K562 (cell line): Measurements from ENCODE around the gene EMC10. TPM values are rescaled to one million over a fixed set of nuclear protein-coding genes. Genes with fewer than 3 reads are reported as not detected.

Experiments
- ATF3 ChIP-seq, 2 experiments: fragments of 450-650 bp in 1 of 2; sonication (generic) in 1 of 2; formaldehyde crosslinking in 1 of 2; IDR thresholded peaks in 1 of 2; conservative IDR thresholded peaks in 1 of 2; 2 replicates each; pipeline versions ENCODE4 v1.6.1 to v1.8.1; 2016 to 2023; ENCODE audit warnings: mild to moderate bottlenecking in 2 of 2, moderate library complexity in 2 of 2, inconsistent platforms in 1 of 2, missing genetic modification reagents in 1 of 2
- CBX5 ChIP-seq: IDR thresholded peaks from 2 replicates; pipeline ENCODE4 v1.6.1; 2014; ENCODE audit warnings: low read depth, borderline replicate concordance
- CGGBP1 ChIP-seq: fragments of 250-450 bp; sonication (Bioruptor Pico); IDR thresholded peaks from 2 replicates; pipeline ENCODE4 v1.9.0; 2021; ENCODE audit warnings: mild to moderate bottlenecking
- CHD2 ChIP-seq: IDR thresholded peaks from 2 replicates; pipeline ENCODE4 v1.6.1; 2011; ENCODE audit warnings: low read depth, low read length
- ILK ChIP-seq: fragments of 450-650 bp; IDR thresholded peaks from 2 replicates; pipeline ENCODE4 v1.6.1; 2016; ENCODE audit warnings: missing genetic modification characterization, low read depth, mild to moderate bottlenecking, missing compliant biosample characterization, moderate library complexity, borderline replicate concordance
- JUND ChIP-seq, 2 experiments: IDR thresholded peaks; 2 replicates in 1 of 2; 3 replicates in 1 of 2; pipeline ENCODE4 v1.6.1; 2011; ENCODE audit warnings: borderline replicate concordance in 2 of 2, low read depth in 2 of 2, low read length in 2 of 2, improper control_type of control experiment in 1 of 2, missing biosample characterization in 1 of 2, missing genetic modification characterization in 1 of 2, missing genetic modification reagents in 1 of 2
- KDM1A ChIP-seq, 2 experiments: fragments of 450-650 bp; IDR thresholded peaks; 2 replicates each; pipeline ENCODE4 v1.6.1; 2016; ENCODE audit warnings: mild to moderate bottlenecking in 2 of 2
- OTX1 ChIP-seq: fragments of 450-650 bp; formaldehyde crosslinking; IDR thresholded peaks from 2 replicates; pipeline ENCODE4 v1.4.0; 2022; ENCODE audit warnings: mild to moderate bottlenecking
- PCBP1 ChIP-seq: fragments of 200-400 bp; formaldehyde crosslinking; IDR thresholded peaks from 2 replicates; pipeline ENCODE4 v1.6.1; 2018; ENCODE audit warnings: mild to moderate bottlenecking, low read depth, low read length; ENCODE audit not compliant: poor library complexity, severe bottlenecking
- POLR2H ChIP-seq: IDR thresholded peaks from 2 replicates; pipeline ENCODE4 v1.6.1; 2016; ENCODE audit warnings: missing genetic modification characterization, low read depth, mild to moderate bottlenecking, control low read depth, missing compliant biosample characterization, moderate library complexity
- RBM34 ChIP-seq: fragments of 200-400 bp; formaldehyde crosslinking; IDR thresholded peaks from 2 replicates; pipeline ENCODE4 v1.6.1; 2018; ENCODE audit warnings: low read length, borderline replicate concordance; ENCODE audit not compliant: insufficient read depth
- SMARCB1 ChIP-seq: IDR thresholded peaks from 2 replicates; pipeline ENCODE4 v1.6.1; 2011; ENCODE audit warnings: improper control_type of control experiment, low read depth; ENCODE audit not compliant: insufficient read length
- TCF7L2 ChIP-seq: fragments of 150-350 bp; IDR thresholded peaks from 2 replicates; pipeline ENCODE4 v1.6.1; 2016; ENCODE audit warnings: low read depth, mild to moderate bottlenecking, low read length, moderate library complexity
- ZMIZ1 ChIP-seq, 2 experiments: fragments of 150-350 bp in 1 of 2; IDR thresholded peaks; 2 replicates each; pipeline ENCODE4 v1.6.1; 2012 to 2016; ENCODE audit warnings: low read depth in 2 of 2, low read length in 2 of 2, mild to moderate bottlenecking in 1 of 2, moderate library complexity in 1 of 2
- ZNF23 ChIP-seq: fragments of 250-450 bp; sonication (Bioruptor Pico); IDR thresholded peaks from 2 replicates; pipeline ENCODE4 v1.4.0; 2020; ENCODE audit warnings: mild to moderate bottlenecking
- ZNF436 ChIP-seq: fragments of 250-450, 450-650 bp; sonication (Bioruptor Pico); formaldehyde crosslinking; IDR thresholded peaks from 2 replicates; pipeline ENCODE4 v1.7.0; 2020; ENCODE audit warnings: mild to moderate bottlenecking
- ZNF445 ChIP-seq: fragments of 250-450 bp; sonication (Bioruptor Pico); IDR thresholded peaks from 2 replicates; pipeline ENCODE4 v1.4.0; 2020; ENCODE audit warnings: low read depth, mild to moderate bottlenecking, moderate library complexity
- ZNF57 ChIP-seq: fragments of 450-650 bp; formaldehyde crosslinking; IDR thresholded peaks from 2 replicates; pipeline ENCODE4 v1.4.0; 2020; ENCODE audit warnings: mild to moderate bottlenecking, moderate library complexity
- polyA plus RNA-seq, 8 experiments: library from polyadenylated mRNA; depleted of rRNA in 4 of 8; stranded (reverse) in 5 of 8; unstranded in 3 of 8; fragments of >200 nt; fragmentation: Nextera tagmentation in 2 of 8; fragmentation: Illumina TruSeq in 1 of 8; extraction: Ambion mirVana in 2 of 8; extraction: Trizol in 1 of 8; gene quantifications; 2 replicates each; pipeline versions ENCODE4 v1.2.1 to v1.2.3, GENCODE V29; 2011 to 2014; ENCODE audit warnings: inconsistent platforms in 1 of 8, missing spikeins in 1 of 8
- total RNA-seq, 7 experiments: library from RNA; depleted of rRNA in 6 of 7; stranded (reverse); fragments of >200 nt in 6 of 7; fragmentation: Illumina TruSeq in 2 of 7; extraction: Trizol in 2 of 7; gene quantifications; 2 replicates each; pipeline versions ENCODE4 v1.2.1 to v1.2.3, GENCODE V29; 2011 to 2021; ENCODE audit warnings: low replicate concordance in 1 of 7
- TF ChIP-seq, protein P1 (sequence below): sonication (generic); formaldehyde crosslinking; IDR thresholded peaks from 2 replicates; pipeline ENCODE4 v1.8.0; 2022; ENCODE audit warnings: missing genetic modification reagents, mild to moderate bottlenecking, moderate library complexity, borderline replicate concordance

EMC10 gene
- total and polyA plus RNA-seq, 9 of the 15 experiments (the other 6 are each of a cell fraction or from before 2014, with no cell fraction given), result 1.4 to 46.0 (median 13.1) TPM

DNA sequence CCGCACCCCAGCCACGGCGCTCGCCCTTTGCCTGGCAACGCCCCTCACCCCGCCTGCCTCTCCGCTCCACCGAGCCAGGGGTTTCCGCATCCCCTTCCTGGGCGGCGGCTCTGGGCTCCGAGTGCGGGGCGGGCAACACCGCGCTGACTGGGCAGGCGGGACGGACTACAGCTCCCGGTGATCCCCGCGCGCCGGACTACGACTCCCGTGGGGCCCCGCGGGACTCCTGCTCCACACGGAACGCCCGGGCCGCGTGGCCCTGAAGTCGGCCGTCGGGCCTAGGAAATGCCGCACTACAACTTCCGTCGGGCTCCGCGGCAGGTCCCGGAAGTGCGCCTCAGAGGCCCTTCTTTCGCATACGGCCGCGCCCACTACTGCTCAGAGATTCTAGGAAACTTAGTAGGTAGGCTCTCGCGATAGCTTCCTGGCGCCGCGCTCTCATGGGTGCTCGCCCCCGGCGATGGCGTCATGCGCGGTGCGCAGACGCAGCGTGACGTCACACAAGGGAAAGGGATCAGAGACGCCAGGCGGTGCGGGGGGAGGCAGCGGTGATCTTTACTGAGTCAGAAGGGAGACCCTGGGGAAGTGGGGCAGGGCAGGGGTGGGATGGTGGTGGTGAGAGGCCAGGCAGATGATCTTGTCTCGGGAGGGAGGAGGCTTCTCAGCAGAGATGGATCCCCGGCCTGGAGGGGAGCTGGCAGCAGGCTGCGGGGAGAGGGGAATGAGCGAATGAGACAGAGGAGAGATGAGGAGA lies 34.9 kb downstream of the EMC10 start, which contains the start of gene JOSD2 (continued):
- TF ChIP-seq ZMIZ1 (IDR thresholded peaks at IDR 0.05; ENCODE audit: low read depth in 2 of 2, low read length in 2 of 2) (0 out of 4 replicates have a peak, but pooled peaks have one; percentile 13 to 26), CHD2 (peak; percentile 99), ZNF445 (CRISPR knock-in tag) (no peak), RBM34 (no peak), ZNF57 (CRISPR knock-in tag) (0 out of 2 replicates have a peak, but pooled peaks have one; percentile 32), ZNF436 (CRISPR knock-in tag) (peak; percentile 51; the same call in 1 of the 2 replicates), ILK (tag) (no peak), KDM1A (IDR thresholded peaks at IDR 0.05) (0 out of 4 replicates have a peak, but pooled peaks of 1 of the 2 experiments have one; percentile 8), OTX1 (CRISPR knock-in tag) (peak; percentile 96), SMARCB1 (no peak), CBX5 (0 out of 2 replicates have a peak, but pooled peaks have one; percentile 66), JUND (IDR thresholded peaks at IDR 0.05; ENCODE audit: borderline replicate concordance, low read depth, low read length) (peak; percentile 88), JUND (tag; IDR thresholded peaks at IDR 0.05; ENCODE audit: borderline replicate concordance, low read depth, low read length) (peak; percentile 88; the same call in 1 of the 3 replicates), TCF7L2 (0 out of 2 replicates have a peak, but pooled peaks have one; percentile 36), PCBP1 (peak; percentile 74), POLR2H (tag) (peak; percentile 66; the same call in 1 of the 2 replicates), ATF3 (IDR thresholded peaks at IDR 0.05) (peak; percentile 98), ATF3 (CRISPR knock-in tag; conservative IDR thresholded peaks at IDR 0.05) (peak; percentile 91), CGGBP1 (peak; percentile 81; the same call in 1 of the 2 replicates), ZNF23 (CRISPR knock-in tag) (no peak)
- TF ChIP-seq, protein P1, sequence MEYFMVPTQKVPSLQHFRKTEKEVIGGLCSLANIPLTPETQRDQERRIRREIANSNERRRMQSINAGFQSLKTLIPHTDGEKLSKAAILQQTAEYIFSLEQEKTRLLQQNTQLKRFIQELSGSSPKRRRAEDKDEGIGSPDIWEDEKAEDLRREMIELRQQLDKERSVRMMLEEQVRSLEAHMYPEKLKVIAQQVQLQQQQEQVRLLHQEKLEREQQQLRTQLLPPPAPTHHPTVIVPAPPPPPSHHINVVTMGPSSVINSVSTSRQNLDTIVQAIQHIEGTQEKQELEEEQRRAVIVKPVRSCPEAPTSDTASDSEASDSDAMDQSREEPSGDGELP (CRISPR knock-in tag), result peak; percentile 91
